ENCODE measurements around the gene SP4.

DNA sequence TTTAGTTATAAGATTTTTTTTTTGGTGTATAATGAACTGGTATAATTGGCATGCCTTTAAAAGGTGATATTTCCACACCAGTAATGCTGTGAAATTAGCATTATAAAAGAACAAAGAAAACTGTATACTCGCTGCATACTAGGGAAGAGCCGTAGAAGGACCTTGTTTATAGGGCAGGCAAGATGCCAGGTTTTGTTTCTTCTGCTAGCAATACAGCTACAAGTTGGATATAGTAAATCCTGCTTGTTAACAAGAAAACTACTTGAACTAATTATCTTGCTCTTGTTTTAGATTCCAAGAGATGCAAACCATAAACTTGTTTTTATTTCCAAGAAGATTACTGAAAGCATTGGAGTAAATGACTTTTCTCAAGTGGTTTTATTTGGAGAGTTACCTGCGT lies 116.8 kb downstream of the SP4 start:
- TF ChIP-seq, protein P1, sequence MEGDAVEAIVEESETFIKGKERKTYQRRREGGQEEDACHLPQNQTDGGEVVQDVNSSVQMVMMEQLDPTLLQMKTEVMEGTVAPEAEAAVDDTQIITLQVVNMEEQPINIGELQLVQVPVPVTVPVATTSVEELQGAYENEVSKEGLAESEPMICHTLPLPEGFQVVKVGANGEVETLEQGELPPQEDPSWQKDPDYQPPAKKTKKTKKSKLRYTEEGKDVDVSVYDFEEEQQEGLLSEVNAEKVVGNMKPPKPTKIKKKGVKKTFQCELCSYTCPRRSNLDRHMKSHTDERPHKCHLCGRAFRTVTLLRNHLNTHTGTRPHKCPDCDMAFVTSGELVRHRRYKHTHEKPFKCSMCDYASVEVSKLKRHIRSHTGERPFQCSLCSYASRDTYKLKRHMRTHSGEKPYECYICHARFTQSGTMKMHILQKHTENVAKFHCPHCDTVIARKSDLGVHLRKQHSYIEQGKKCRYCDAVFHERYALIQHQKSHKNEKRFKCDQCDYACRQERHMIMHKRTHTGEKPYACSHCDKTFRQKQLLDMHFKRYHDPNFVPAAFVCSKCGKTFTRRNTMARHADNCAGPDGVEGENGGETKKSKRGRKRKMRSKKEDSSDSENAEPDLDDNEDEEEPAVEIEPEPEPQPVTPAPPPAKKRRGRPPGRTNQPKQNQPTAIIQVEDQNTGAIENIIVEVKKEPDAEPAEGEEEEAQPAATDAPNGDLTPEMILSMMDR (IDR thresholded peaks at IDR 0.05; ENCODE audit: poor library complexity): no peak
- no peak for TF ChIP-seq EZH2 (IDR thresholded peaks at IDR 0.05; ENCODE audit: borderline replicate concordance)
